Stimulated activated CD4-positive, alpha-beta T cell treated with anti-CD3 and anti-CD28 coated beads, Interleukin-12 subunit alpha, Interleukin-12 subunit beta, amount 100 ng/mL, for 24 hours (primary cell): ENCODE results near the gene SDR42E2.
A peak's percentile ranks its signal among the peaks of the same experiment; 100 is the strongest.
"Not testable (repeated sequence)": the region's sequence is repeated elsewhere in the genome, so short reads cannot be mapped to it uniquely, and the experiment has no call there.

Experiments
- DNase-seq, 2 experiments: peaks; one replicate each; pipeline ENCODE4 v3.0.0-alpha.2; 2020; ENCODE audit warnings: low read depth in 2 of 2

Gene SDR42E2

DNA sequence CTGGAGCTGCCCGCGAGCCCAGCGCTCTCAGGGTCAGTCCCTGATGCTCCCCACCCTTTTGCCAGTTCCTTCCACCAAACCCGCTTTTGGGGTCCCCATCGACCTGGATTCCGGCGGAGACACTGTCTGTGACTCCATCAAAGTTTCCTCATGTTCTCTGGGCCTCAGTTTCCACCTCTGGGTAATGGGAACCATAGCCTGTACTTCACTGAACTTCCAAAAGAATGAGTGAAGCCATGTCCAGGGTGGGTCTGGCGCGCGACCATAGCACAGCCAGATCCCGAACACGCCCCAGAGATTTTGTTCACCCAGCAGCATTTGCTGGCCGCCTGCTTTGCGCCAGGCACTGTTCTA is 327 bp downstream of the SDR42E2 start:
- DNase-seq = no peak

DNA sequence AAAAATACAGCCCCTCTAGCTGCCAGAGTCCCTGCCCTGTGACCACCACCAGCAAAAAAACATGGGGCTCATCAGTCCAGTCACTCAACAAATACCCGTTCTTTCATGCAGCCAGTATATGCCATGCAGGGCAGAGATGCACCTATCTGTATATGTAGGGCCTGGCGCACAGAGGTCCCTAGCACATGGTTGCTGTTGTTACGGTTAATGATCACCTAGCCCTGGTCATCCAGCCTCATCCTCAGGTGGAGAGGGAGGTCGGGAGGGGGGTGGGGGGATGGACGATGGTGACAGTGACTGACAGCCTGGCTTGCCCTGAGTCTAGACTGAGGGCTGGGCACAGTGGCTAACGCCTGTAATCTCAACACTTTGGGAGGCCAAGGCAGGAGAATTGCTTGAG is 1.5 kb downstream of the SDR42E2 start:
- no peak for DNase-seq

DNA sequence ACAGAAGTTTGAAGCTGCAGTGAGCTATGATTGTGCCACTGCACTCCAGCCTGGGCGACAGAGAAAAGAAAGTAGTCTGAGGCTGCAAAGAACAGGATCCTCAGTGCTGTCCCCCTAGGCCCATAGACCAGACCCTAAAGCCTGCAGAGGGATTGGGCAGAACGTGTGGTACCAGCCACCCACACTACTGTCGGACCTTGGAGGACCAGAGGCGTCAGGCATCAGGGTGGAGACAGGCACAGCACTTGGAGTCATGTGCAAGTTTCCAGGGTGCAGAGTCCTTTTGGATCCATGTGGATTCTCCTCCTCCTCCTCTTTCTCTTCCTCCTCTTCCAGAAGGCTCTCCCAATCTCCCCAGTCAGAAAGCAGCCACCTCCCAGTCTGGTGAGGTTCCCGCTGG is 2.2 kb downstream of the SDR42E2 start:
- no peak for DNase-seq

DNA sequence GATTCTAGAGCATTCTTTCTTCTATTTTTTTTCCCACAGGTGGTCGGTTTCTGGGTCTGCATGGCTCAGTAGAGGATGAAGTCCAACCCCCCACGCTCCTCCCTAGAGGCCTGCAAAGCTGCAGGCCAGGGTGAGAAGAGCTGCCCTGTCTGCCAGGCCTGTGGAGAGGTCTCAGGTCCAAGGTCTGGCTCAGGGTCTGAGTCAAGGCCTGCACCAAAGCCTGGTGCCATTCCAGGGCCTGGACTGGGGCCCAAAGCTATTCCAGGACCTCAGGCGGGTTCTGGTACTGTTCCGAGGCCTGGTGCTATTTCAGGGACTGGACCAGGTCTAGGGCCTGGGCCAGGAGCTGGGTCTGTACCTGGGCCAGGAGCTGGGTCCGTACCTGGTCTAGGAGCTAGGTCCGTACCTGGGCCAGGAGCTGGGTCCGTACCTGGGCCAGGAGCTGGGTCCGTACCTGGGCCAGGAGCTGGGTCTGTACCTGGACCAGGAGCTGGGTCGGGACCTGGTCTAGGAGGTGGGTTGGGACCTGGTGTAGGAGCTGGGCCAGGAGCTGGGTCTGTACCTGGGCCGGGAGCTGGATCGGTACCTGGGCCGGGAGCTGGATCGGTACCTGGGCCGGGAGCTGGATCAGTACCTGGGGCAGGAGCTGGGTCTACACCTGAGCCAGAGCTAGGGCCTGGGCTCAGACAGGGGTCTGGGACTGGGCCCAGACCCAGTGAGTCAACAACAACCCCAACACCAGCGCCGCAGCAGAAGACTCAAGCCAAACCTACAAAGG is 3.4 kb downstream of the SDR42E2 start:
- no peak for DNase-seq

DNA sequence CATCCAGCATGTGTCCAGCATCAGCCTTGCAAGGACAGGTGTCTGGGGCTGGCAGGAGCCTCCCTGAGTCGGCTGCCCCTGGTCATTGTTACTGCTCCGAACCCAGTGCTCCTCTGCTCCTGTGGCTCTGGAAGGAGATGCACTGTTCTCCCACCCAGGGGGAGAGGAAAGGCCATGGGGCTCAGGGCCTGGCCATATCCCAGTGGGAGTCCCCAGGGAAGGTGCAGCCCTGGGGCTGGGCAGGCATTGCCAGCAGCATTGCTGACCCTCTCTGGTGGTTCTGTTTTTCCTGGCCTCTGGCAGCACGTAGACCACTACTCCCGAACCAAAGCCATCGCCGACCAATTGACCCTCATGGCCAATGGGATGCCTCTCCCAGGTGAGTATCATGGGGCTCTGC is 9.6 kb downstream of the SDR42E2 start:
- DNase-seq = no peak

DNA sequence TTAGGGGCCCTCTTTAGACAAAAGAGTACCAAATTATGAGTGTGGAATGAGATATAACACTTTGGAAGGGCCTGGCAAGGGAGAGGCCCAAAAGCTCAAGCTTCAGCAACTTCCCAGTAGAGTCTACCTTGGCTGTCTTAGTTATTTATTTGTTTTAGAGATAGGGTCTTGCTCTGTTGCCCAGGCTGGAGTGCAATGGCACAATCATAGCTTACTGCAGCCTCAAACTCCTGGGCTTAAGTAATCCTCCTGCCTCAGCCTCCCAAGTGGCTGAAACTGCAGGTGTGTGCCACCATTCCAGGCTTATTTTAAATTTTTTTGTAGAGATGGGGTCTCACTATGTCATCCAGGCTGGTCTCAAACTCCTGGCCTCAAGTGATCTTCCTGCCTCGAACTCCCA is 10.3 kb downstream of the SDR42E2 start:
- not testable (repeated sequence) for DNase-seq

DNA sequence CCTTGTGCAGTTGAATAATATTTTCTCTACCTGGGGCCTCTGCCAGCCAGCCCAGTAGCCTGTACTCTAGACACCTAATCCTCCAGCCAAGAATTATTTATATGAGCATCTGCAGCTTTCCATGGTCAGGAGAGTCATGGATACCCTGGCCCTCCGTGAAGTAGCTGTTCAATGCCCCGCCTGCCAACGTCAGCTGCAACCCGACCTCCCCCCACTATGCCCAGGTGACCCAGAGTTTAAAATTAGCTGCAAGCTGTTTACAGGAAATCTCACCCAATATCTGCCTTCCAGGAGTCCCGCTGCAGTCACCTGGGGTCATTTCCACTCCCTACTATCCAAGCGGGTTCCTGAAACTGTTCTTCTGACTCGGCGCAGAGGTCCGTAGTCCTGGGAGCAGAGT is 12.3 kb downstream of the SDR42E2 start:
- DNase-seq = no peak

DNA sequence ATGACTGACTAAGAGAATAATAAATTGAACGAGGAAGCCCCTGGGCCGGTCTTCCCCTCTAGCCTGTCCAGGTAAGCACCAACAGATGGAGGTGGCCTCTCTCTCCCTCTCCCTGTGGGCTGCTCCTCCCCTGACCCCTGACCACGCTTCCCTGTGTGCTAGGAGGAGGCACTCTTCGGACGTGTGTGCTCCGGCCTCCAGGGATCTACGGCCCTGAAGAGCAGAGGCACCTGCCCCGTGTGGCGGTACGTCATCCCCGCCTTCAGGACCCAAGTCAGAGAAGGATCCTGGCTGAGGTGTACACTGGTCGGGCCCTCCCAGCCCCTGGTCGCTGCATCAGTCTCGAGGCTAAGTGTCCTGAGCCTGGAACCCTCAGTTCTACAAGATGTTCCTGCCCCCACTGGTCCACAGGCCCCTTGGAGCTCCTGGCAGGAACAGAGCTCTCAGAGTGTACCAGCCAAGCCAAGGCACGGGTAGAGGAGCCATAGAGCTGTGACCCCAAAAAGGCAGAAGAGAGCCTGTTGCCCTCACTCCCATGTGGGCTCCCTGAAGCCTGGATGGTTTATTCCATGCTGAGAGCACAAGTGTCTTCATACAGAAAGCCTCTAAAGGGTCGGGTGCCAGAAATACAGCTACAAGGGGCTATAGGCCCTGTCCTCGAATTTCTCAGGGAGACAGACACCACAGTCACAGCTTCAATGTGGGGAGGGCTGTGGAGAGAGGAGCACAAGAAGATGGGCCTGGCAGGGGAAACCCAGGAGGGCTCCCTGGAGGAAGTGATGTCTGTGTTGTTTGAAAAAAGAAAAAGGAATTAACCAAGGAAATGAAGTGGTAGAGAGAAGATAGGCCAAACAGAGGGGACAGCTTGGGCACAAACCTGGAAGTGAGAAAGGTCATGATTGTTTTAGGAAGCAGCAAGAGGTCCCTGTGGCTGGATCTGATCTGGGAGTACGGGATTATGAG is 15.9 kb downstream of the SDR42E2 start:
- no peak for DNase-seq

DNA sequence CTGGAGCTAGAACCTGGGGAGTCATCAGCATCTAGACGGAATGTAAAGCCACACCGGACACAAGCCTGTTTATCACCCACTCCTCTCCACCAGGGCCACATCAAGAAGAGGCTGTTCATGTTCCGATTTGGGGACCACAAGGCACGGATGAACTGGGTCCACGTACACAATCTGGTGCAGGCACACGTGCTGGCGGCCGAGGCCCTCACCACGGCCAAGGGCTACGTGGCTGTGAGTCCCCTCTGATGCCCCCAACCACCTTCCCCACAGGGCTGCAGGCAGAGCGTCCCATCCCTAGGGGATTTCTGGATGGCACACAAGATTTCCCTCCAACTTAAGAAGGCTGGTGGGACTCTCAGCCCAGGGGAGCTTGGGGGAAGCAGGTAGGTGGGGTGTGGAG is 19.1 kb downstream of the SDR42E2 start:
- DNase-seq = no peak

DNA sequence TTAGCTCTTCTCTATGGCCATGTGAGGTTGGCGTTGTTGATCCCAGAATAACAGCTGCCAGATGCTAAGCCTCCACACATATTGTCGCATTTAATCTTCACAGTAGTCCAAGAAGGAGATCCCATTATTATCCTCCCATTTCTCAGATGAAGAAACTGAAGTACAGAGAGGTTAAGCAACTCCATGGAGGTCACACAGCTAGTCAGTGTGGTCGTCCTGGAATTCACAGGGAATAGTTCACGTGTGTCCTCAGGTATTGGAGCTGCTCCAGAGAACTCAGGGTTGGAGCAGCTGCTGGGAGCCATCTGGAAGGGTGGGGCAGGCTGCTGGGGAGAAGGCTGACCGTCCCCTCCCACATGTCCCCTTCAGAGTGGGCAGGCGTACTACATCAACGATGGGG is 19.5 kb downstream of the SDR42E2 start:
- no peak for DNase-seq

DNA sequence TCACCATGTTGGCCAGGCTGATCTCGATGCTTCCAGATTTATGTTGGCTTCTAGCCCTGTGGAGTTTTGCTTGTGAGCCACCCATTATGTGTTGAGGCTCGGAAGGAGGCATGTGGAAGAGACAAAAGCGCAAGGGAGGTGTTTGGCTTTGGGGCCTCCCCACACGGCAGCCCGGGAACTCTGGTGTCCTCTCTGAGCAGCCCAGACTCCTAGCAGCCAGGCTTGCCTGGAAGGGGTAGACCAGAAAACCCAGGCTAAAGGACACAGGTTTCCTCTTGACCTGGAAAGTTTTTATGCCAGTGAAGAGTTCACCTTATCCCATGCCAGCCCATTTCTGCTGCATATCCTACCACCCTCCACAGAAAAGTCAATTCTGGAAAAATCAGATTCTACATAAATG is 21.0 kb downstream of the SDR42E2 start:
- no peak for DNase-seq

DNA sequence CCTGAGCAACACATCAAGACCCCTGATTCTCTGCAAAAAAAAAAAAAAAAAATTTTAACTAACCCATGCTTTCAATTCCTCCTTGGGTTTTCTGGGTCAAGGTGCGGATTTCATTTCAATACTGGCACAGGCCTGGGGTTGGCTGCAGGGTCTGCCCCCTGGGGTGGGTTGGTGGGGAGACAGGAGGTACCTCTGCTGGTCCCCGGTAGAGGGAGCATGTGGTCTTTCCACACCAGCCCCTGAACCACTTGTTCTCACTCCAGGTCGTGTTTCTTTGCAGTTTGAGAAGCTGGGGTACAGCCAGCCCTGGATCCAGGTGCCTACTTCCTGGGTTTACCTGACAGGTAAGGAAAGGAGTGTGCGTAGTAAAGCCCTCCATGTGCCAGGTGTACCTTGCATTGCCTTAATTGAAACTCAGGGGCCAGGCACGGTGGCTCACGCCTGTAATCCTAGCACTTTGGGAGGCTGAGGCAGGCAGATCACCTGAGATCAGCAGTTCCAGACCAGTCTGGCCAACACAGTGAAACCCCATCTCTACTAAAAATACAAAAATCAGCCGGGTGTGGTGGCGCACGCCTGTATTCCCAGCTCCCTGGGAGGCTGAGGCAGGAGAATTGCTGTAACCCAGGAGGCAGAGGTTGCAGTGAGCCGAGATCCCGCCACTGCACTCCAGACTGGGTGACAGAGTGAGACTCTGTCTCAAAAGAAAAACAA is 21.8 kb downstream of the SDR42E2 start:
- no peak for DNase-seq

DNA sequence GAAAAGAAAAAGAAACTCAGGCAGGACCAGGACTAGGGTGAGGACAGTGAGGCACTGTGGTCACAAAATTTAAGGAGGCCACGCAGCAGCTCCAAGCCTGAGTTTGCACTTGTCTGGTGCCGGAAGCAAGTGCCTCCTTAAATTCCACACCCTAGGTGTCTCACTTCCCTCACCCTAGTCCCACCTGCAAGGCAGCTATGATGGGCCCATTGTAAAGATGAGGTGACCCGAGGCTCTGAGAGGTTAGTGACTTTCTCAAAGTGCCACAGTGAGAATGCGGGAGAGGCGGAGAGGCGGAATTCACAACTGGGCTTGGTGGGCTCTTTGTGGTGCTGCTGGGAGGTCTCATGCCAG is 22.3 kb downstream of the SDR42E2 start:
- DNase-seq = no peak

DNA sequence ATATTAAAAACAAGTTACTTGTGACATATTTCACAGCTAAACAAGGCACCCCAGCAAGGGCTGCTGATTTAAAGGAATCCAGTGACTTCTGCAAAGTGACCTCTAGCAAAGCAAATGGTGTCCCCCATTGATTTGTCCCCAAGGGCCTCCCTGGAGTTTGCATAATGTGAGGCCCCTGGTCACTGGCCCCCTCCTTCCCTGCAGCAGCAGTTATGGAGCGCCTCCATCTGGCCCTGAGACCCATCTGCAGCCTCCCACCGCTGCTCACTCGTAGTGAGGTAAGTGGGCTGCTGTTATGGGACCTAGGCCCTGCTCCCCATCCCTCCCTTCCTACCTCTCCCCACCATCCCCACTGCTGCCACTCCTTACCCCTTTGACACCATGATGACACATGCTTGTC is 24.2 kb downstream of the SDR42E2 start:
- no peak for DNase-seq

DNA sequence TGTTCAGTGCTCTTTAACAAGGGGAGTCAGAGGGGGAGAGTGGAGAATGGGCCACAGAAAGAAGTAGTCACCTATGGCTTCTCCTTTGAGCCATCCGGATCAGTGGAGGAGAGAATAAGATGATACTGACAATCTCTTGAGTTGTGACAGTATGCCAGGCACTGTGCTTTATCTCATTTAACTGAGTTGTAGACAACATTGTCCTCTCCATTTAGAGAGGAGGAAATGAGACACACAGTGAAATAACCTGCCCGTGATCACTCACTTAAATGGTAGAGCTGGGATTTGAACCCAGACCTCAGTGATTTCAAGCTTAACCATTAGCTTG is 25.9 kb downstream of the SDR42E2 start:
- DNase-seq = no peak

DNA sequence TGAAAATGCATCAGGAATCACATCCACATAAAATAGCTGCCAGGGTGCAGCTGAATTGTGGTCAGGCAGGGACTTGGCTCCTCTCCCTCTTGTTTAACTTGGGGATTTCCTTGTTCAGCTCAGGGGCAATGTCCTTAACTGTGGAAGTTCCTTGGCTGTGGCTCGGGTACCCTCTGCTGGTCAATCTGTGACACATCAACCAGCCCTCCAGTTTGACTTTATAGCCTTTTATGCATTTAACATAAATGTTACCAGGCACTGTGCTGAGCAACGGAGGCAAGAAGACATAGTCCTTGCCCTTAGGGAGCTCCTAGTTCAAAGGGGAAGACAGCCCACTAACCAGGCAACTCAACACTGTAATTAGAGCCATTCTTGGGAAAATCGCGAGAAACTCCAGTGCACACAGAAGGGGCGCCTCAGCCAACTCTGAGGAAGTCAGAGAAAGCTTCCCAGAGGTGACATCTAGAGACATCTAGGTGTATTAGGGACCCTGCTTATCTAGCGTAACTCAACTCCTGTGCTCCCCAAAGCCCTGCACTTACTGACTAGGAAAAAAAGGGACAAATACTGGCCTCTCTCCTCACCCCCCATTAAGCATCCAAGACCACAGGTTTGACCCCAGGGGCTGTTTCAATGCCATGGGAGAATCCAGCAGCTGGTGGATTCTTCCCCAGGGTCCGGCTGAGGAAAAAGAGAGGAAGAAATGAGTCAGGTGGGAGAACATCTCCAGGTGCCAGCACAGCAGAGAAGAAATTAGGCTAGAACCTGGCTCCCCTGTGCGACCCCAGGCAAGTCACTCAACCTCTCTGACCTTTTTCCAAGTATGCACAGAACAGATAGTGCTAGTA is 26.5 kb downstream of the SDR42E2 start:
- peak; percentile 35 to 48 for DNase-seq

DNA sequence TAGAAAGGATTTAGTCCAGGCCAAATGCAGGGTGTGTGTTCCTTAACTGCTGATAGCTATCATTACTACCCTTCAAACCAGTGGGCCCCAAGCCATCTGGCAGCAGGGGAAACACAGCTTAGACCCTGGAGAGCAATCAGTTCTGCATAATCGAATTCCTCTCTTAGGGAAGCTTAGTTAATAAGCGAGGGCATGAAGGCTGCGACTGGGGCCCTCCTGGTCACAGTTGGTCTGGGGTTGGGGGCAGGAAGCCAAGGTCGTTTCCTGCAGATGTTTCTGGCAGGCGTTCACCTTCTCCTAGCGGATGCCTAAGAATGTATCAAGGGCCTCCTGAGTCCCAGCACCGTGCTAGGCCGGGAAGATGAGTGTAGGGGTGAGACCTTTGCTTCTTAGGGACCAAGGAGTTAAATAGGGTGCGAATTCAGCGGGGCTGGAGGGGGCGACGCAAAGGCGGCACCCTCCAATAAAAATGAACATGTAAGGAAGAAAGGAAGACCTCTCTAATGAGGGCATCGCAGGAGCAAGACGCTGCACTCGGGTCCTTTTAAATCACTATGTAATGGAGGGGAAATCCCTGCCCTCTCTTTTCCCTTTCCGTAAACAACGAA is 27.3 kb downstream of the SDR42E2 start:
- DNase-seq = no peak

DNA sequence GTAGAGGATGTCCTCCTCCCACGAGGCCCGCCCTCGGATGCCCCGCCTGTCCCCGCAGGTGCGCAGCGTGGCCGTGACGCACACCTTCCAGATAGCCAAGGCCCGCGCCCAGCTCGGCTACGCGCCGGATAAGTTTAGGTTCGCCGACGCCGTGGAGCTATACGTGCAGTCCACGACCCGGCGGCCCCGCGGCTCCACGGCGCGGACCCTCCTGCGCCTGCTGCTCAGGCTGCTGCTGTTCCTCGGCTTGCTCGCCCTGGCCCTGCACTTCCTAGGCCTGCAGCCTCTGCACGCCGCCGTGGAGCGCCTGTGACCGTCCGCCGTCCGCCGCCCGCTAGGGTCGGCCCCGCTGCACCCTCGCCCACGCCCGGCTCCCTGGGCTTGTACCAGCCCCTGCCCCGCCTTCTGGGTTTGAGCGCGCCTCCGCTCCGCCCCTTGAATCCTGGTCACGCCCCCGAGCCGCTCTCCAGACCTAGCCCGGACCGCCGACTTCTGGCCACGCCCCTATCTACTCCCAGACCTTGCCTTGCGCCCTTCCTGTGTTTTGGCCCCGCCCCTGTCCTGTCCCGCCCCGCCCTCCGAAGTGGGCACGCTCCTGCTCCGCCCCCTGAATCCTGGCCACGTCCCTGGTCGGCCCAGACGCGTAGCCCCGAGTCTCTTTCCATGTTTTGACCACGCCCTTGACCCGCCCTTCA is 27.9 kb downstream of the SDR42E2 start:
- DNase-seq = peak; percentile 99 to 100

DNA sequence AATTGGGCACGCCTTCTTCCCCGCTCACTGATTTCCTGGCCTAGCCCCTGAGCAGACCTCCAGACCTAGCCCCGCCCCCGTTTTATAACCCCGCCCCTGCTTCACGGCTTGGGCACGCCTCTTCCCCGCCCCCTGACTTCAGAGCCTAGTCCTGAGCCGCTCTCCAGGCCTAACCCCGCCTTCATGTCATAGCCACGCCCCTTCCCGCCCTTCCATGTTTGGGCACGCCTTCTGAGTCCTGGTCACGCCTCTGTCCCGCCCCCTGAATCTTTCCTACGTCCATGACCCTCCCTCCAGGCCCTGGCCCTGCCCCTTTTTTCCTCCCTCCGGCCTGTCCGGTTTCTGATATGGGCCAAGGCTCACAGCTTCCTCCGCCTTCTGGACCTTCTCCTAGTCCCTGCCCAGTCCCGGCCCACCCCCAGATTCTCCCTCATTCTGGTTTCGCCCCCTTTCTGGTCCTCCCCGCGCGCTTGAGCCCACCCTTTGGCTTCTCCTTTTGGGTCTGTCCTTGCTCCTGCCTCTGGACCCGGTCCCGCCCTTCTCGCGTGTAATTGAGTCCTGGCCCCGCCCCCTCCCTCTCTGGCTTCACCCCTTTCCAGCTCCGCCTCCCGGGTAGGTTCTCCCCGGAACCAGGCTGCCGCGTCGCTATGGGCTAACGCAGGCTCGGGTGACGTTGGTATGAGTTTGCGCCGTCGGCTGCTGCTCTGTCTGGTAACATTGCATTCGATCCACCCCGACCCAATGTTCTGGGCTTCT is 28.6 kb downstream of the SDR42E2 start:
- DNase-seq = peak; percentile 95 to 99
